Endodermal cell (in vitro differentiated cells): Measurements from ENCODE around the gene VTA1. TPM values are rescaled to one million over a fixed set of nuclear protein-coding genes. Genes with fewer than 3 reads are reported as not detected.
"Not testable (repeated sequence)": the region's sequence is repeated elsewhere in the genome, so short reads cannot be mapped to it uniquely, and the experiment has no call there.

Experiments used
- DNase-seq: peaks from one replicate; pipeline ENCODE4 v3.0.0-alpha.2; 2017
- H3K27ac ChIP-seq: 2 replicates; pipeline ENCODE4 v1.5.1; 2013; ENCODE audit warnings: mild to moderate bottlenecking, low read depth, low read length, moderate library complexity
- H3K27me3 ChIP-seq: 2 replicates; pipeline ENCODE4 v1.6.1; 2013; ENCODE audit warnings: mild to moderate bottlenecking, low read length, moderate library complexity; ENCODE audit not compliant: insufficient read depth, control insufficient read depth, poor library complexity, severe bottlenecking
- H3K36me3 ChIP-seq: 2 replicates; pipeline ENCODE4 v1.7.0; 2013; ENCODE audit warnings: mild to moderate bottlenecking, low read length, moderate library complexity; ENCODE audit not compliant: control insufficient read depth, insufficient read depth
- H3K4me1 ChIP-seq: one replicate; pipeline ENCODE4 v1.7.0; 2013; ENCODE audit warnings: low read length; ENCODE audit not compliant: control insufficient read depth, insufficient read depth
- H3K4me3 ChIP-seq: 2 replicates; pipeline ENCODE4 v1.5.1; 2013; ENCODE audit warnings: mild to moderate bottlenecking, low read length, moderate library complexity
- H3K9ac ChIP-seq: 2 replicates; pipeline ENCODE4 v1.6.1; 2013; ENCODE audit warnings: mild to moderate bottlenecking, low read length, moderate library complexity; ENCODE audit not compliant: poor library complexity, severe bottlenecking; ENCODE audit errors: extremely low read depth
- H3K9me3 ChIP-seq: 2 replicates; pipeline ENCODE4 v1.6.1; 2013; ENCODE audit warnings: mild to moderate bottlenecking, low read length, moderate library complexity; ENCODE audit not compliant: control insufficient read depth
- H3K27ac Mint-ChIP-seq: 2 replicates; pipeline ENCODE4 v1.8.0; 2020; ENCODE audit warnings: mixed read lengths
- H3K27me3 Mint-ChIP-seq: 2 replicates; pipeline ENCODE4 v1.8.0; 2021; ENCODE audit warnings: mild to moderate bottlenecking, mixed read lengths; ENCODE audit not compliant: insufficient read depth
- H3K36me3 Mint-ChIP-seq: 2 replicates; pipeline ENCODE4 v1.8.0; 2020; ENCODE audit warnings: low read depth, mixed read lengths
- H3K4me1 Mint-ChIP-seq: 2 replicates; pipeline ENCODE4 v1.8.0; 2020; ENCODE audit warnings: mixed read lengths
- H3K4me3 Mint-ChIP-seq: 2 replicates; pipeline ENCODE4 v1.8.0; 2020; ENCODE audit warnings: mild to moderate bottlenecking, moderate library complexity, mixed read lengths
- H3K9me3 Mint-ChIP-seq: 2 replicates; pipeline ENCODE4 v1.8.0; 2020; ENCODE audit warnings: mild to moderate bottlenecking, mixed read lengths
- CTCF ChIP-seq: fragments of 200-600 bp; sonication (generic); conservative IDR thresholded peaks from 2 replicates; pipeline ENCODE4 v1.5.0; 2021; ENCODE audit warnings: antibody characterized with exemption, mild to moderate bottlenecking
- WGBS, 2 experiments: methylation state at CpG; one replicate each; pipeline versions ENCODE4 v1.1.5 to v1.1.7; 2013; ENCODE audit warnings: missing lambda C conversion rate in 2 of 2, mixed read lengths in 1 of 2; ENCODE audit not compliant: insufficient coverage in 1 of 2, insufficient read length in 1 of 2; 5-methylcytosine and 5-hydroxymethylcytosine counted together
- long read RNA-seq, 4 experiments: library from polyadenylated mRNA in 2 of 4; library from RNA in 1 of 4; library from capped mRNA in 1 of 4; stranded (forward) in 3 of 4; unstranded in 1 of 4; transcript quantifications; one replicate each; pipeline ENCODE4 v2.0.0, GENCODE V29; 2020 to 2021; ENCODE audit warnings: inconsistent platforms in 1 of 4
- polyA plus RNA-seq, 2 experiments: library from polyadenylated mRNA; stranded (reverse); fragments of 50-300 nt; gene quantifications; one replicate each; pipeline ENCODE4 v1.2.3, GENCODE V29; 2013
- total RNA-seq, 2 donors: library from RNA; stranded (reverse); fragmentation: NEBNext Ultra II Directional in 1 of 2; extraction: Animal tissue kit (Norgen Biotek cat#: 25700) in 1 of 2; gene quantifications; 2 replicates in 1 of 2; 3 replicates in 1 of 2; pipeline ENCODE4 v1.2.1, GENCODE V29; 2021

The VTA1 gene
- total RNA-seq, result 10 to 100 TPM; 64.4 to 68.8 TPM
- polyA plus RNA-seq (2013, experiment 1 of 2), result 72.9 TPM
- polyA plus RNA-seq (2013, experiment 2 of 2), result 74.3 TPM
- long read RNA-seq, experiment 1, full-length matches to known transcripts, result 45 of 71 reads
- long read RNA-seq, experiment 1, partial matches to known transcripts, result 8 of 71 reads
- long read RNA-seq, experiment 1, other reads (novel, unspliced or antisense), result 18 of 71 reads
- long read RNA-seq, experiment 2, full-length matches to known transcripts, result 311 of 322 reads
- long read RNA-seq, experiment 2, partial matches to known transcripts, result 3 of 322 reads
- long read RNA-seq, experiment 2, other reads (novel, unspliced or antisense), result 8 of 322 reads
- long read RNA-seq, experiment 3, full-length matches to known transcripts, result 273 of 295 reads
- long read RNA-seq, experiment 3, partial matches to known transcripts, result 6 of 295 reads
- long read RNA-seq, experiment 3, other reads (novel, unspliced or antisense), result 16 of 295 reads
- long read RNA-seq, experiment 4, full-length matches to known transcripts, result 180 of 202 reads
- long read RNA-seq, experiment 4, partial matches to known transcripts, result 18 of 202 reads
- long read RNA-seq, experiment 4, other reads (novel, unspliced or antisense), result 4 of 202 reads

- H3K4me3 ChIP-seq, result peak within 1 kb of the TSS; percentile 96
- peaks cover 29% of the 10 kb centered on the region for H3K4me1 Mint-ChIP-seq
- WGBS, 2 experiments, result 0% methylated on average over 32 to 38 of the region's 38 CpGs
- no peaks in the 10 kb centered on the region for H3K36me3 ChIP-seq
- no peaks in the 10 kb centered on the region for H3K27me3 Mint-ChIP-seq
- peak within 1 kb of the TSS; percentile 59 for H3K9ac ChIP-seq
- peak; percentile 93 for TF ChIP-seq CTCF
- H3K4me1 ChIP-seq, result no peaks in the 10 kb centered on the region
- H3K9me3 Mint-ChIP-seq, result no peaks in the 10 kb centered on the region
- DNase-seq, result peak; percentile 99
- peak within 1 kb of the TSS; percentile 94 for H3K27ac Mint-ChIP-seq
- no peaks in the 10 kb centered on the region for H3K9me3 ChIP-seq
- peak within 1 kb of the TSS; percentile 98 for H3K4me3 Mint-ChIP-seq
- H3K36me3 Mint-ChIP-seq, result peaks cover 9% of the 10 kb centered on the region
- H3K27me3 ChIP-seq, result no peaks in the 10 kb centered on the region
- no peak within 1 kb of the TSS for H3K27ac ChIP-seq
Observed at GRCh38 chr6:142146828-142147662, at the start of gene VTA1, which contains the start of gene NMBR. TSS of gene VTA1 (plus strand) at chr6:142147263. CDS start at chr6:142147288, 25 bp downstream. TSS of gene NMBR (minus strand) at chr6:142147122. CDS start at chr6:142088658, 58,464 bp downstream.

GRCh38 chr6:142104820-142105219, 42.2 kb upstream of the VTA1 start:
- H3K27me3 Mint-ChIP-seq, H3K27ac ChIP-seq, H3K9me3 Mint-ChIP-seq, H3K36me3 ChIP-seq, H3K27ac Mint-ChIP-seq, H3K4me1 Mint-ChIP-seq, H3K9me3 ChIP-seq, H3K36me3 Mint-ChIP-seq, H3K4me3 ChIP-seq, H3K4me1 ChIP-seq, H3K9ac ChIP-seq, H3K4me3 Mint-ChIP-seq, H3K27me3 ChIP-seq, DNase-seq: not testable (repeated sequence)
- WGBS, 2 experiments, result 94 to 97% methylated on average over 3 to 5 of the region's 5 CpGs

- DNase-seq, H3K4me3 ChIP-seq, H3K36me3 ChIP-seq, H3K36me3 Mint-ChIP-seq, H3K27me3 Mint-ChIP-seq, H3K9me3 ChIP-seq, H3K9ac ChIP-seq, H3K9me3 Mint-ChIP-seq, H3K27ac Mint-ChIP-seq, H3K4me1 Mint-ChIP-seq, H3K27ac ChIP-seq, H3K4me1 ChIP-seq, H3K27me3 ChIP-seq, H3K4me3 Mint-ChIP-seq: not testable (repeated sequence)
- WGBS, 2 experiments, result 92 to 95% methylated on average over 7 to 8 of the region's 9 CpGs
Observed at GRCh38 chr6:142110820-142111219, 36.2 kb upstream of the VTA1 start.
